H1 (cell line): ENCODE data around the gene MEIOB. TPM values are rescaled to one million over a fixed set of nuclear protein-coding genes. Genes with fewer than 3 reads are reported as not detected.

Source experiments
- CHD7 ChIP-seq: fragments of 300-600 bp; sonication (generic); IDR thresholded peaks from 2 replicates; pipeline ENCODE4 v1.7.1; 2012; ENCODE audit warnings: low read length, moderate library complexity, mild to moderate bottlenecking, inconsistent platforms; ENCODE audit not compliant: insufficient replicate concordance
- JUND ChIP-seq: IDR thresholded peaks from 2 replicates; pipeline ENCODE4 v1.6.1; 2011; ENCODE audit warnings: mild to moderate bottlenecking, improper control_type of control experiment, low read length
- PHF8 ChIP-seq: fragments of 200-600 bp; sonication (generic); conservative IDR thresholded peaks from 2 replicates; pipeline ENCODE4 v1.7.1; 2012; ENCODE audit warnings: low read depth, mild to moderate bottlenecking, inconsistent platforms, low read length, moderate library complexity
- POLR2AphosphoS5 ChIP-seq: IDR thresholded peaks from 2 replicates; pipeline ENCODE4 v1.6.1; 2011; ENCODE audit warnings: low read depth, low read length
- SIN3A ChIP-seq, 2 experiments: IDR thresholded peaks in 1 of 2; conservative IDR thresholded peaks in 1 of 2; 2 replicates each; pipeline ENCODE4 v1.6.1; 2011 to 2012; ENCODE audit warnings: low read length in 2 of 2, improper control_type of control experiment in 1 of 2, low read depth in 1 of 2, mild to moderate bottlenecking in 1 of 2
- TCF12 ChIP-seq: IDR thresholded peaks from 2 replicates; pipeline ENCODE4 v1.6.1; 2011; ENCODE audit warnings: low read depth, mild to moderate bottlenecking, low read length
- USF2 ChIP-seq: IDR thresholded peaks from 2 replicates; pipeline ENCODE4 v1.6.1; 2011; ENCODE audit warnings: low read length, improper control_type of control experiment
- polyA plus RNA-seq, 7 experiments: library from polyadenylated mRNA; depleted of rRNA in 3 of 7; stranded (reverse) in 5 of 7; unstranded in 2 of 7; fragments of >200 nt in 5 of 7; fragments of 200-250 nt in 2 of 7; gene quantifications; 1 replicate in 5 of 7; 2 replicates in 1 of 7; 4 replicates in 1 of 7; pipeline versions ENCODE4 v1.2.1 to v1.2.3, GENCODE V29; 2011 to 2013; ENCODE audit warnings: missing spikeins in 2 of 7, mixed read lengths in 2 of 7
- total RNA-seq: library from RNA; stranded (reverse); fragmentation: NEBNext Ultra II Directional; extraction: Animal tissue kit (Norgen Biotek cat#: 25700); gene quantifications from 2 replicates; pipeline ENCODE4 v1.2.1, GENCODE V29; 2021

Gene MEIOB
- total and polyA plus RNA-seq, 2 of the 8 experiments (the other 6 are each of a cell fraction or from before 2014, with no cell fraction given): 0.63 to 1.1 TPM

GRCh38 chr16:1914084-1914608, 42.2 kb upstream of the MEIOB start (continued):
- TF ChIP-seq CHD7 (no peak), PHF8 (no peak), USF2 (no peak), TCF12 (no peak), SIN3A (conservative IDR thresholded peaks at IDR 0.05 in 1 of 2, IDR thresholded peaks at IDR 0.05 in 1 of 2; ENCODE audit: low read depth in 1 of 2, low read length in 2 of 2) (no peak), POLR2AphosphoS5 (no peak), JUND (no peak)
- TF ChIP-seq, all 59 proteins: peak for 0
